ENCODE data around the gene ALK. TPM values are rescaled to one million over a fixed set of nuclear protein-coding genes. Genes with fewer than 3 reads are reported as not detected.

The ALK gene
- total and polyA plus RNA-seq, 10 of the 15 experiments (the other 5 are each of a cell fraction or from before 2014, with no cell fraction given), result 0.11 TPM; not detected in 9

DNA sequence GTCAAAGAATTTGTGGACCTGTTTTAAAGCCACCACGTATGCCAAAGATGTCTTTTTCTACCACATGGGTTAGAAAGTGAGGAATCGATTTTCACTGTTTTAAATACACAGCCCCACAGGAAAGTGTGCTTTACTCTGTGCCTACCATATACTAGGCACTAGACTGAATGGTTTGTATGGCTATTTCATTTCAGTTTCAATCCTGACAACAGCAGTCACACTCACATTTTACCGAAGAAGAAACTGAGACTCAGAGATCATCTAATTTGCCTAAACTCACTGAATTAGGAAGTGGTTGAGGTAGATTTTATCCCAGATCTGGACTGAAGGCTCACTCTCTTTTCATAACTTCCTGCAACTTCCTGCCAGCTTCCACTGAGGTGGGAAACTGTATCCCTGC, 176.4 kb downstream of the ALK start (continued):
- TF ChIP-seq NFYA (IDR thresholded peaks at IDR 0.05; ENCODE audit: borderline replicate concordance, low read depth, low read length) (no peak), NFXL1 (IDR thresholded peaks at IDR 0.05; ENCODE audit: borderline replicate concordance) (no peak), RCOR1 (conservative IDR thresholded peaks at IDR 0.05; ENCODE audit: low read depth, low read length) (no peak), WRNIP1 (IDR thresholded peaks at IDR 0.05; ENCODE audit: borderline replicate concordance, low read depth, low read length) (no peak), ZSCAN29 (IDR thresholded peaks at IDR 0.05) (no peak), KLF5 (IDR thresholded peaks at IDR 0.05; ENCODE audit: partially characterized antibody) (no peak), BCL11A (IDR thresholded peaks at IDR 0.05; ENCODE audit: low read depth, low read length) (no peak), EP300 (IDR thresholded peaks at IDR 0.05; ENCODE audit: borderline replicate concordance in 1 of 2, control insufficient read depth in 1 of 2, low read depth in 2 of 2, low read length in 2 of 2) (0 out of 4 replicates have a peak, but pooled peaks of 1 of the 2 experiments have one; percentile 13), ESRRA (IDR thresholded peaks at IDR 0.05; ENCODE audit: low read length) (no peak)
- TF ChIP-seq, protein P1, sequence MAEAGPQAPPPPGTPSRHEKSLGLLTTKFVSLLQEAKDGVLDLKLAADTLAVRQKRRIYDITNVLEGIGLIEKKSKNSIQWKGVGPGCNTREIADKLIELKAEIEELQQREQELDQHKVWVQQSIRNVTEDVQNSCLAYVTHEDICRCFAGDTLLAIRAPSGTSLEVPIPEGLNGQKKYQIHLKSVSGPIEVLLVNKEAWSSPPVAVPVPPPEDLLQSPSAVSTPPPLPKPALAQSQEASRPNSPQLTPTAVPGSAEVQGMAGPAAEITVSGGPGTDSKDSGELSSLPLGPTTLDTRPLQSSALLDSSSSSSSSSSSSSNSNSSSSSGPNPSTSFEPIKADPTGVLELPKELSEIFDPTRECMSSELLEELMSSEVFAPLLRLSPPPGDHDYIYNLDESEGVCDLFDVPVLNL (IDR thresholded peaks at IDR 0.05; ENCODE audit: low read depth, low read length), result no peak
- TF ChIP-seq, protein P2, sequence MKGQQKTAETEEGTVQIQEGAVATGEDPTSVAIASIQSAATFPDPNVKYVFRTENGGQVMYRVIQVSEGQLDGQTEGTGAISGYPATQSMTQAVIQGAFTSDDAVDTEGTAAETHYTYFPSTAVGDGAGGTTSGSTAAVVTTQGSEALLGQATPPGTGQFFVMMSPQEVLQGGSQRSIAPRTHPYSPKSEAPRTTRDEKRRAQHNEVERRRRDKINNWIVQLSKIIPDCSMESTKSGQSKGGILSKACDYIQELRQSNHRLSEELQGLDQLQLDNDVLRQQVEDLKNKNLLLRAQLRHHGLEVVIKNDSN (IDR thresholded peaks at IDR 0.05; ENCODE audit: borderline replicate concordance, extremely low read length, insufficient read depth, low read depth, low read length), result no peak
- TF ChIP-seq, protein P3, sequence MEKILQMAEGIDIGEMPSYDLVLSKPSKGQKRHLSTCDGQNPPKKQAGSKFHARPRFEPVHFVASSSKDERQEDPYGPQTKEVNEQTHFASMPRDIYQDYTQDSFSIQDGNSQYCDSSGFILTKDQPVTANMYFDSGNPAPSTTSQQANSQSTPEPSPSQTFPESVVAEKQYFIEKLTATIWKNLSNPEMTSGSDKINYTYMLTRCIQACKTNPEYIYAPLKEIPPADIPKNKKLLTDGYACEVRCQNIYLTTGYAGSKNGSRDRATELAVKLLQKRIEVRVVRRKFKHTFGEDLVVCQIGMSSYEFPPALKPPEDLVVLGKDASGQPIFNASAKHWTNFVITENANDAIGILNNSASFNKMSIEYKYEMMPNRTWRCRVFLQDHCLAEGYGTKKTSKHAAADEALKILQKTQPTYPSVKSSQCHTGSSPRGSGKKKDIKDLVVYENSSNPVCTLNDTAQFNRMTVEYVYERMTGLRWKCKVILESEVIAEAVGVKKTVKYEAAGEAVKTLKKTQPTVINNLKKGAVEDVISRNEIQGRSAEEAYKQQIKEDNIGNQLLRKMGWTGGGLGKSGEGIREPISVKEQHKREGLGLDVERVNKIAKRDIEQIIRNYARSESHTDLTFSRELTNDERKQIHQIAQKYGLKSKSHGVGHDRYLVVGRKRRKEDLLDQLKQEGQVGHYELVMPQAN (conservative IDR thresholded peaks at IDR 0.05), result no peak
- TF ChIP-seq, protein P4, sequence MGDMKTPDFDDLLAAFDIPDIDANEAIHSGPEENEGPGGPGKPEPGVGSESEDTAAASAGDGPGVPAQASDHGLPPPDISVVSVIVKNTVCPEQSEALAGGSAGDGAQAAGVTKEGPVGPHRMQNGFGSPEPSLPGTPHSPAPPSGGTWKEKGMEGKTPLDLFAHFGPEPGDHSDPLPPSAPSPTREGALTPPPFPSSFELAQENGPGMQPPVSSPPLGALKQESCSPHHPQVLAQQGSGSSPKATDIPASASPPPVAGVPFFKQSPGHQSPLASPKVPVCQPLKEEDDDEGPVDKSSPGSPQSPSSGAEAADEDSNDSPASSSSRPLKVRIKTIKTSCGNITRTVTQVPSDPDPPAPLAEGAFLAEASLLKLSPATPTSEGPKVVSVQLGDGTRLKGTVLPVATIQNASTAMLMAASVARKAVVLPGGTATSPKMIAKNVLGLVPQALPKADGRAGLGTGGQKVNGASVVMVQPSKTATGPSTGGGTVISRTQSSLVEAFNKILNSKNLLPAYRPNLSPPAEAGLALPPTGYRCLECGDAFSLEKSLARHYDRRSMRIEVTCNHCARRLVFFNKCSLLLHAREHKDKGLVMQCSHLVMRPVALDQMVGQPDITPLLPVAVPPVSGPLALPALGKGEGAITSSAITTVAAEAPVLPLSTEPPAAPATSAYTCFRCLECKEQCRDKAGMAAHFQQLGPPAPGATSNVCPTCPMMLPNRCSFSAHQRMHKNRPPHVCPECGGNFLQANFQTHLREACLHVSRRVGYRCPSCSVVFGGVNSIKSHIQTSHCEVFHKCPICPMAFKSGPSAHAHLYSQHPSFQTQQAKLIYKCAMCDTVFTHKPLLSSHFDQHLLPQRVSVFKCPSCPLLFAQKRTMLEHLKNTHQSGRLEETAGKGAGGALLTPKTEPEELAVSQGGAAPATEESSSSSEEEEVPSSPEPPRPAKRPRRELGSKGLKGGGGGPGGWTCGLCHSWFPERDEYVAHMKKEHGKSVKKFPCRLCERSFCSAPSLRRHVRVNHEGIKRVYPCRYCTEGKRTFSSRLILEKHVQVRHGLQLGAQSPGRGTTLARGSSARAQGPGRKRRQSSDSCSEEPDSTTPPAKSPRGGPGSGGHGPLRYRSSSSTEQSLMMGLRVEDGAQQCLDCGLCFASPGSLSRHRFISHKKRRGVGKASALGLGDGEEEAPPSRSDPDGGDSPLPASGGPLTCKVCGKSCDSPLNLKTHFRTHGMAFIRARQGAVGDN (IDR thresholded peaks at IDR 0.05), result no peak
- TF ChIP-seq, protein P5, sequence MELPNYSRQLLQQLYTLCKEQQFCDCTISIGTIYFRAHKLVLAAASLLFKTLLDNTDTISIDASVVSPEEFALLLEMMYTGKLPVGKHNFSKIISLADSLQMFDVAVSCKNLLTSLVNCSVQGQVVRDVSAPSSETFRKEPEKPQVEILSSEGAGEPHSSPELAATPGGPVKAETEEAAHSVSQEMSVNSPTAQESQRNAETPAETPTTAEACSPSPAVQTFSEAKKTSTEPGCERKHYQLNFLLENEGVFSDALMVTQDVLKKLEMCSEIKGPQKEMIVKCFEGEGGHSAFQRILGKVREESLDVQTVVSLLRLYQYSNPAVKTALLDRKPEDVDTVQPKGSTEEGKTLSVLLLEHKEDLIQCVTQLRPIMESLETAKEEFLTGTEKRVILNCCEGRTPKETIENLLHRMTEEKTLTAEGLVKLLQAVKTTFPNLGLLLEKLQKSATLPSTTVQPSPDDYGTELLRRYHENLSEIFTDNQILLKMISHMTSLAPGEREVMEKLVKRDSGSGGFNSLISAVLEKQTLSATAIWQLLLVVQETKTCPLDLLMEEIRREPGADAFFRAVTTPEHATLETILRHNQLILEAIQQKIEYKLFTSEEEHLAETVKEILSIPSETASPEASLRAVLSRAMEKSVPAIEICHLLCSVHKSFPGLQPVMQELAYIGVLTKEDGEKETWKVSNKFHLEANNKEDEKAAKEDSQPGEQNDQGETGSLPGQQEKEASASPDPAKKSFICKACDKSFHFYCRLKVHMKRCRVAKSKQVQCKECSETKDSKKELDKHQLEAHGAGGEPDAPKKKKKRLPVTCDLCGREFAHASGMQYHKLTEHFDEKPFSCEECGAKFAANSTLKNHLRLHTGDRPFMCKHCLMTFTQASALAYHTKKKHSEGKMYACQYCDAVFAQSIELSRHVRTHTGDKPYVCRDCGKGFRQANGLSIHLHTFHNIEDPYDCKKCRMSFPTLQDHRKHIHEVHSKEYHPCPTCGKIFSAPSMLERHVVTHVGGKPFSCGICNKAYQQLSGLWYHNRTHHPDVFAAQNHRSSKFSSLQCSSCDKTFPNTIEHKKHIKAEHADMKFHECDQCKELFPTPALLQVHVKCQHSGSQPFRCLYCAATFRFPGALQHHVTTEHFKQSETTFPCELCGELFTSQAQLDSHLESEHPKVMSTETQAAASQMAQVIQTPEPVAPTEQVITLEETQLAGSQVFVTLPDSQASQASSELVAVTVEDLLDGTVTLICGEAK (IDR thresholded peaks at IDR 0.05; ENCODE audit: borderline replicate concordance), result no peak

Data from GM12878 (cell line).